Psoas muscle (tissue), 8 donors: ENCODE data around the gene HIP1. TPM values are rescaled to one million over a fixed set of nuclear protein-coding genes. Genes with fewer than 3 reads are reported as not detected.
"Not testable (repeated sequence)": the region's sequence is repeated elsewhere in the genome, so short reads cannot be mapped to it uniquely, and the experiment has no call there.

Experiments
- ATAC-seq, 4 donors: fragments of 200-7000 bp; cut with Tn5 transposase; one replicate each; pipeline ENCODE4 v1.9.1; 2020; ENCODE audit warnings: moderate library complexity in 3 of 4, mild to moderate bottlenecking in 2 of 4
- DNase-seq, 2 donors: peaks; one replicate each; pipeline ENCODE4 v3.0.0-alpha.2; 2020
- H3K27ac ChIP-seq: fragments of 200-600 bp; one replicate; pipeline ENCODE4 v1.8.0; 2022
- H3K27me3 ChIP-seq, 3 donors: fragments of 200-600 bp in 1 of 3; one replicate each; pipeline versions ENCODE4 v1.6.1 to v1.8.0; 2013 to 2022; ENCODE audit warnings: low read length in 2 of 3, mild to moderate bottlenecking in 2 of 3, moderate library complexity in 1 of 3; ENCODE audit not compliant: insufficient read depth in 3 of 3
- H3K36me3 ChIP-seq, 2 donors: fragments of 200-600 bp in 1 of 2; one replicate each; pipeline versions ENCODE4 v1.6.1 to v1.8.0; 2013 to 2022; ENCODE audit warnings: low read depth in 1 of 2, mild to moderate bottlenecking in 1 of 2, moderate library complexity in 1 of 2; ENCODE audit not compliant: insufficient read depth in 1 of 2
- H3K4me1 ChIP-seq: fragments of 200-600 bp; one replicate; pipeline ENCODE4 v1.8.0; 2022
- H3K4me3 ChIP-seq: fragments of 200-600 bp; one replicate; pipeline ENCODE4 v1.8.0; 2022; ENCODE audit warnings: mild to moderate bottlenecking
- H3K9me3 ChIP-seq: fragments of 200-600 bp; one replicate; pipeline ENCODE4 v1.8.0; 2022
- WGBS, 3 donors: extraction: QIAGEN DNeasy Blood & Tissue Kit; methylation state at CpG; one replicate each; pipeline versions ENCODE4 v1.1.6 to v1.1.7; 2013; 5-methylcytosine and 5-hydroxymethylcytosine counted together
- intact Hi-C, 2 donors: fragments of 100-400 bp; cut with DNase I; formaldehyde crosslinking; loops; one replicate each; pipeline versions ENCODE4 v1.11.0 to v1.14.2; 2022
- polyA plus RNA-seq, 3 donors: library from polyadenylated mRNA; stranded (reverse); fragments of 200-250 nt; gene quantifications; one replicate each; pipeline ENCODE4 v1.2.3, GENCODE V29; 2013
- total RNA-seq, 4 donors: library from RNA; stranded (reverse); fragmentation: NEBNext Ultra II Directional in 2 of 4; extraction: Animal tissue kit (Norgen Biotek cat#: 25700) in 2 of 4; gene quantifications; one replicate each; pipeline versions ENCODE4 v1.2.1 to v1.2.4, GENCODE V29; 2021 to 2023
- TF ChIP-seq, protein P1 (sequence below): fragments of 200-600 bp; IDR thresholded peaks from one replicate; pipeline ENCODE4 v1.8.0; 2022; ENCODE audit warnings: antibody characterized with exemption
- donor health status: healthy with polysubstance abuse.
- donor health status: DM: no; HTN: no; CAD: no; lungs with moderate emphysema.
- donor health status: Bipolar disorder and iron deficiency.
- donor health status: healthy.
- donor health status: DM: yes; HTN: yes; CAD: no.
- donor health status: DM: no; HTN: no; CAD: no.
- donor health status: DM: no; HTN: no; CAD: no.
- donor health status: DM: yes; HTN: yes; CAD: no.

HIP1 gene
- total and polyA plus RNA-seq, 7 donors: 2.5 to 11.9 (median 5.4) TPM

GRCh38 chr7:75635036-75635435, 103.7 kb downstream of the HIP1 start:
- Histone ChIP-seq H3K27ac (no peak overlapping the region), H3K36me3 (no peaks in the 10 kb centered on the region), H3K4me3 (no peak overlapping the region), H3K27me3 (peaks cover 0 to 5% (median under 1%) of the 10 kb centered on the region in 3 donors), H3K9me3 (no peaks in the 10 kb centered on the region), H3K4me1 (peaks cover 6% of the 10 kb centered on the region)
- intact Hi-C loops: no loop called here
- 76 to 83% (median 79%) methylated on average over 5 of the region's 5 CpGs for WGBS, 3 donors
- no peak for DNase-seq
- ATAC-seq: no peak
- TF ChIP-seq, protein P1, sequence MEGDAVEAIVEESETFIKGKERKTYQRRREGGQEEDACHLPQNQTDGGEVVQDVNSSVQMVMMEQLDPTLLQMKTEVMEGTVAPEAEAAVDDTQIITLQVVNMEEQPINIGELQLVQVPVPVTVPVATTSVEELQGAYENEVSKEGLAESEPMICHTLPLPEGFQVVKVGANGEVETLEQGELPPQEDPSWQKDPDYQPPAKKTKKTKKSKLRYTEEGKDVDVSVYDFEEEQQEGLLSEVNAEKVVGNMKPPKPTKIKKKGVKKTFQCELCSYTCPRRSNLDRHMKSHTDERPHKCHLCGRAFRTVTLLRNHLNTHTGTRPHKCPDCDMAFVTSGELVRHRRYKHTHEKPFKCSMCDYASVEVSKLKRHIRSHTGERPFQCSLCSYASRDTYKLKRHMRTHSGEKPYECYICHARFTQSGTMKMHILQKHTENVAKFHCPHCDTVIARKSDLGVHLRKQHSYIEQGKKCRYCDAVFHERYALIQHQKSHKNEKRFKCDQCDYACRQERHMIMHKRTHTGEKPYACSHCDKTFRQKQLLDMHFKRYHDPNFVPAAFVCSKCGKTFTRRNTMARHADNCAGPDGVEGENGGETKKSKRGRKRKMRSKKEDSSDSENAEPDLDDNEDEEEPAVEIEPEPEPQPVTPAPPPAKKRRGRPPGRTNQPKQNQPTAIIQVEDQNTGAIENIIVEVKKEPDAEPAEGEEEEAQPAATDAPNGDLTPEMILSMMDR: no peak

- WGBS, 3 donors: 90 to 98% (median 98%) methylated on average over 6 of the region's 6 CpGs
- H3K27ac ChIP-seq, H3K4me3 ChIP-seq, intact Hi-C loops, H3K4me1 ChIP-seq, H3K27me3 ChIP-seq, ATAC-seq, DNase-seq, H3K36me3 ChIP-seq, H3K9me3 ChIP-seq: not testable (repeated sequence)
These were observed 106.2 kb downstream of the HIP1 start for GRCh38 chr7:75632587-75632986.

DNA sequence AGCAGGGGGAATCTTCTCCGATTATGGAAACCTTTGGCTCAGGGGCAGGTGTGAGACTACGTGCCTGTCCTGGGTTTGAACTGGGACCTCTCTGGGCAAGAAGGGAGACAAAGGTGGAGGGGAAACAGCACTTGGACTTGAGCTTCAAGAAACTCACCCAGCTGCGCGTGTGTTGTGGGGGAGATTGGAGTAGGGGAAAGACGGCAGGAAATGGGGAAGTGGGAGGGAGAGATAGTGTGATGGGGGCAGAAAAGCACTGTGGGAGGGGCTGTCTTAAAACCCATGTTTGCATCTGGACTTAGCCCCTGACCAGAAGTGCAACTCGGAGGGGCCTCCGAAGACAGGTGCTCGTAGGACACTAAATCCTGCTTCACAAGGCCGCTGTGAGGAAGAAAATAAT, 107.0 kb downstream of the HIP1 start:
- intact Hi-C loops: no loop called here
- Histone ChIP-seq H3K27me3 (peaks cover 0 to 1% (median 0%) of the 10 kb centered on the region in 3 donors), H3K4me1 (no peaks in the 10 kb centered on the region), H3K36me3 (no peaks in the 10 kb centered on the region), H3K4me3 (no peak overlapping the region), H3K9me3 (no peaks in the 10 kb centered on the region), H3K27ac (no peak overlapping the region)
- 84 to 87% (median 85%) methylated on average over 9 of the region's 9 CpGs for WGBS, 3 donors
- TF ChIP-seq, protein P1: no peak
- ATAC-seq (no peak), DNase-seq (no peak)

DNA sequence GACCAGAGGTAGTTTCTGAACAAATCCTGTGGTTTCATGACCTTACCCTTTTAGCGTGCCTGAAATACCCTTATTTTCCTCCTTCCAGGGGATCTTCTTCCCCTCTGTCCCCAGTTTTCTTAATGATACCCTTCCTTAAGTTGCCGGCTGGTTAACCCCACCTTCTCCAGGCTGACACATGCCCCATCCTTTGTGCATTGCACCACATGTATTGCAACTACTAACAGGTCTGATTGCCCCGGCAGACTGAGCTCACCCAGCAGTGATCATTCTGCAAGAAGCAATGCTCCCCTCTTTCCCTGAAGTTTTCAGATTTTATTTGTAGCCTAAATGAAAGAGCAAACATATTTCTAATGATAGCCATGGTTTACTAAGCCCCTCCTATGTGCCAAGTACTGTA, 108.2 kb downstream of the HIP1 start:
- no peak overlapping the region for H3K27ac ChIP-seq
- no peaks in the 10 kb centered on the region for H3K27me3 ChIP-seq
- ATAC-seq: no peak
- 90 to 95% (median 92%) methylated on average over 3 of the region's 3 CpGs for WGBS, 3 donors
- DNase-seq: no peak
- no peaks in the 10 kb centered on the region for H3K4me1 ChIP-seq
- intact Hi-C loops: no loop called here
- H3K4me3 ChIP-seq: no peak overlapping the region
- no peaks in the 10 kb centered on the region for H3K36me3 ChIP-seq
- TF ChIP-seq, protein P1: no peak
- H3K9me3 ChIP-seq: no peaks in the 10 kb centered on the region

DNA sequence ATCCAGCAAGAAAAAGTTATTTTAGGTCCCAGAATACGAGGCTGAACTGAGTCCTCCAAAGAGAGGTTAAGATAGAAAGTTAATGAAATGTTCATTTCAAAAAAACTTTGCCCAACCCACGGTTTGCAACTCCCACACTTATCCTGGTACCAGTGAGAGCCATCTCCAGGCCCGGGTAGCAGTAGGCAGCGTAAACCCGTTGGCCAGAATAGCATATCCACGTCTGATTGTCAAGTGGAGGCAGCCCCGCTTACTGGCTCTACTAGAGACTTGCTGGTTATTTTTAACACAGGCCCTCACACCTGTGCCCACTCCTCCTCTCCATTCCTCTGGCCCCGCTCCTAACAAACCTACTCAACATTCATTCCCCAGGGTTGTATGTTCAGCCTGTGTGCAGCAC, 109.7 kb downstream of the HIP1 start:
- no peaks in the 10 kb centered on the region for H3K27me3 ChIP-seq
- no peak for DNase-seq

More for the DNA sequence above, 109.7 kb downstream of the HIP1 start:
- no peak for ATAC-seq
- H3K4me3 ChIP-seq: no peak overlapping the region
- H3K27ac ChIP-seq: no peak overlapping the region
- intact Hi-C loops: no loop called here
- no peaks in the 10 kb centered on the region for H3K9me3 ChIP-seq
- H3K36me3 ChIP-seq: no peaks in the 10 kb centered on the region
- TF ChIP-seq, protein P1: no peak
- H3K4me1 ChIP-seq: no peaks in the 10 kb centered on the region
- 86 to 93% (median 92%) methylated on average over 8 of the region's 8 CpGs for WGBS, 3 donors
